WTC11 (cell line): ENCODE measurements around the gene CCL17. TPM values are rescaled to one million over a fixed set of nuclear protein-coding genes. Genes with fewer than 3 reads are reported as not detected.

Source experiments
- ATAC-seq: fragments of 200-7000 bp; cut with Tn5 transposase; 2 replicates; pipeline ENCODE4 v1.10.0; 2021; ENCODE audit warnings: mild to moderate bottlenecking, moderate library complexity
- CTCF ChIA-PET: fragments of 300-600 bp; sonication (Branson Sonifier 250); formaldehyde crosslinking; loops from one replicate; lab custom pipeline; 2021; ENCODE audit warnings: antibody characterized with exemption; lab: Charles Lee
- POLR2A ChIA-PET: fragments of 350-600 bp; sonication (Branson Sonifier 250); formaldehyde crosslinking; loops from one replicate; lab custom pipeline; 2021; ENCODE audit warnings: antibody characterized with exemption; lab: Charles Lee
- DNase-seq: peaks from one replicate; pipeline ENCODE4 v3.0.0; 2021; ENCODE audit warnings: low spot score
- H3K27ac Mint-ChIP-seq: 2 replicates; pipeline ENCODE4 v1.8.0; 2021; ENCODE audit warnings: mixed read lengths
- H3K27me3 Mint-ChIP-seq: 2 replicates; pipeline ENCODE4 v1.8.0; 2021; ENCODE audit warnings: low read depth, mild to moderate bottlenecking, moderate library complexity, mixed read lengths
- H3K36me3 Mint-ChIP-seq: 2 replicates; pipeline ENCODE4 v1.8.0; 2021; ENCODE audit warnings: mixed read lengths
- H3K4me1 Mint-ChIP-seq: 2 replicates; pipeline ENCODE4 v1.8.0; 2022; ENCODE audit warnings: mixed read lengths
- H3K4me3 Mint-ChIP-seq: 2 replicates; pipeline ENCODE4 v1.8.0; 2021; ENCODE audit warnings: mild to moderate bottlenecking, moderate library complexity, mixed read lengths
- H3K9me3 Mint-ChIP-seq: 2 replicates; pipeline ENCODE4 v1.8.0; 2021; ENCODE audit warnings: mixed read lengths
- CREM ChIP-seq: sonication (generic); formaldehyde crosslinking; IDR thresholded peaks from 2 replicates; pipeline ENCODE4 v1.8.1; 2022; ENCODE audit warnings: mild to moderate bottlenecking, missing genetic modification reagents, moderate library complexity
- EMX1 ChIP-seq: fragments of 250-450 bp; sonication (Bioruptor Pico); IDR thresholded peaks from 2 replicates; pipeline ENCODE4 v1.8.0; 2021; ENCODE audit warnings: mild to moderate bottlenecking
- FOXJ3 ChIP-seq: sonication (generic); formaldehyde crosslinking; IDR thresholded peaks from 2 replicates; pipeline ENCODE4 v1.9.0; 2021; ENCODE audit warnings: missing genetic modification reagents, mild to moderate bottlenecking, borderline replicate concordance
- HMGA2 ChIP-seq: fragments of 250-450 bp; sonication (Bioruptor Pico); IDR thresholded peaks from 2 replicates; pipeline ENCODE4 v1.4.0; 2021; ENCODE audit warnings: mild to moderate bottlenecking, moderate library complexity
- NR2C2 ChIP-seq: sonication (generic); formaldehyde crosslinking; IDR thresholded peaks from 2 replicates; pipeline ENCODE4 v1.8.0; 2022; ENCODE audit warnings: mild to moderate bottlenecking, missing genetic modification reagents
- ZBTB21 ChIP-seq: sonication (generic); formaldehyde crosslinking; IDR thresholded peaks from 2 replicates; pipeline ENCODE4 v1.8.1; 2023; ENCODE audit warnings: mild to moderate bottlenecking, missing genetic modification reagents, borderline replicate concordance
- ZNF121 ChIP-seq: sonication (generic); formaldehyde crosslinking; IDR thresholded peaks from 2 replicates; pipeline ENCODE4 v1.8.0; 2023; ENCODE audit warnings: missing genetic modification reagents
- ZNF138 ChIP-seq: sonication (generic); formaldehyde crosslinking; conservative IDR thresholded peaks from 2 replicates; pipeline ENCODE4 v1.8.1; 2022; ENCODE audit warnings: mild to moderate bottlenecking, moderate library complexity, missing genetic modification reagents
- ZNF423 ChIP-seq: fragments of 250-450 bp; sonication (Bioruptor Pico); IDR thresholded peaks from 2 replicates; pipeline ENCODE4 v2.1.2; 2022; ENCODE audit warnings: mild to moderate bottlenecking, moderate library complexity
- total RNA-seq: library from RNA; stranded (reverse); gene quantifications from 3 replicates; pipeline ENCODE4 v1.2.3, GENCODE V29; 2021
- TF ChIP-seq, protein P1 (sequence below): sonication (generic); formaldehyde crosslinking; IDR thresholded peaks from 2 replicates; pipeline ENCODE4 v1.8.0; 2022; ENCODE audit warnings: mild to moderate bottlenecking, missing genetic modification reagents
- TF ChIP-seq, protein P2 (sequence below): sonication (generic); formaldehyde crosslinking; IDR thresholded peaks from 2 replicates; pipeline ENCODE4 v1.8.1; 2022; ENCODE audit warnings: mild to moderate bottlenecking, moderate library complexity, missing genetic modification reagents
- TF ChIP-seq, protein P3 (sequence below): sonication (generic); formaldehyde crosslinking; IDR thresholded peaks from 2 replicates; pipeline ENCODE4 v1.8.1; 2022; ENCODE audit warnings: mild to moderate bottlenecking, missing genetic modification reagents, moderate library complexity, borderline replicate concordance
- TF ChIP-seq, protein P4 (sequence below): sonication (generic); formaldehyde crosslinking; IDR thresholded peaks from 2 replicates; pipeline ENCODE4 v1.8.0; 2022; ENCODE audit warnings: mild to moderate bottlenecking, missing genetic modification reagents
- TF ChIP-seq, protein P5 (sequence below): sonication (generic); formaldehyde crosslinking; IDR thresholded peaks from 2 replicates; pipeline ENCODE4 v1.8.1; 2023; ENCODE audit warnings: mild to moderate bottlenecking, moderate library complexity, missing genetic modification reagents
- TF ChIP-seq, protein P6 (sequence below): sonication (generic); formaldehyde crosslinking; IDR thresholded peaks from 2 replicates; pipeline ENCODE4 v1.8.1; 2023; ENCODE audit warnings: mild to moderate bottlenecking, missing genetic modification reagents, moderate library complexity
- TF ChIP-seq, protein P7 (sequence below): sonication (generic); formaldehyde crosslinking; IDR thresholded peaks from 2 replicates; pipeline ENCODE4 v1.8.0; 2023; ENCODE audit warnings: missing genetic modification reagents
- TF ChIP-seq, protein P8 (sequence below): sonication (generic); formaldehyde crosslinking; IDR thresholded peaks from 2 replicates; pipeline ENCODE4 v1.8.1; 2022; ENCODE audit warnings: missing genetic modification reagents, borderline replicate concordance

Gene CCL17
- total RNA-seq, 1 experiment from 2014 or later: not detected

DNA sequence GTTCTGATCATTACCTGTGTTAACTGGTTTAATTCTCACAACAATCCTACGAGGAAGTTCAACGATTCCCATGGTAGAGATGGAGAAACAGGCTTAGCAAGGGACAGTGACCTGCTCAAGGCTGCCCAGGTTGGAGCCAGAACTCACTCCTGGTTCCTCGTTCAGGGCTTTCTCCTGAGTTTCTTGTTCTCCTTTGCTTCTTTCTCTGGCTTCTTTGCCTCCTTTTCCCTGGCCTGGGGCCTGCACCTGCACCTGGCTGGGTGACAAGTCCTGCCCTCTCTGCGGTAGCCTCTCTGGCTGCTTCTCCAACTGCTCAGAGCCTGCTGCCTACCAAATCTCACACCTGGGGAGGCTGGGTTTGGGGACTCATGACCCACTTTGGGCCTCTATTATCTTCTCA lies 43.2 kb upstream of the CCL17 start (continued):
- TF ChIP-seq, protein P1, sequence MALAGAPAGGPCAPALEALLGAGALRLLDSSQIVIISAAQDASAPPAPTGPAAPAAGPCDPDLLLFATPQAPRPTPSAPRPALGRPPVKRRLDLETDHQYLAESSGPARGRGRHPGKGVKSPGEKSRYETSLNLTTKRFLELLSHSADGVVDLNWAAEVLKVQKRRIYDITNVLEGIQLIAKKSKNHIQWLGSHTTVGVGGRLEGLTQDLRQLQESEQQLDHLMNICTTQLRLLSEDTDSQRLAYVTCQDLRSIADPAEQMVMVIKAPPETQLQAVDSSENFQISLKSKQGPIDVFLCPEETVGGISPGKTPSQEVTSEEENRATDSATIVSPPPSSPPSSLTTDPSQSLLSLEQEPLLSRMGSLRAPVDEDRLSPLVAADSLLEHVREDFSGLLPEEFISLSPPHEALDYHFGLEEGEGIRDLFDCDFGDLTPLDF (CRISPR knock-in tag): no peak
- no peak for TF ChIP-seq ZNF121 (CRISPR knock-in tag)
- TF ChIP-seq, protein P2, sequence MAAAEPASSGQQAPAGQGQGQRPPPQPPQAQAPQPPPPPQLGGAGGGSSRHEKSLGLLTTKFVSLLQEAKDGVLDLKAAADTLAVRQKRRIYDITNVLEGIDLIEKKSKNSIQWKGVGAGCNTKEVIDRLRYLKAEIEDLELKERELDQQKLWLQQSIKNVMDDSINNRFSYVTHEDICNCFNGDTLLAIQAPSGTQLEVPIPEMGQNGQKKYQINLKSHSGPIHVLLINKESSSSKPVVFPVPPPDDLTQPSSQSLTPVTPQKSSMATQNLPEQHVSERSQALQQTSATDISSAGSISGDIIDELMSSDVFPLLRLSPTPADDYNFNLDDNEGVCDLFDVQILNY (CRISPR knock-in tag): no peak

DNA sequence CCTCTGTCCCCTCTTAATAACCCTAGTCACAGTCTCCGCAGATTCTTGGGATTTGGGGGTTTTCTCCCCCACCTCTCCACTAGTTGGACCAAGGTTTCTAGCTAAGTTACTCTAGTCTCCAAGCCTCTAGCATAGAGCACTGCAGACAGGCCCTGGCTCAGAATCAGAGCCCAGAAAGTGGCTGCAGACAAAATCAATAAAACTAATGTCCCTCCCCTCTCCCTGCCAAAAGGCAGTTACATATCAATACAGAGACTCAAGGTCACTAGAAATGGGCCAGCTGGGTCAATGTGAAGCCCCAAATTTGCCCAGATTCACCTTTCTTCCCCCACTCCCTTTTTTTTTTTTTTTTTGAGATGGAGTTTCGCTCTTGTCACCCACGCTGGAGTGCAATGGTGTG lies 40.4 kb upstream of the CCL17 start:
- Mint-ChIP-seq H3K9me3 (no peaks in the 10 kb centered on the region), H3K4me1 (no peaks in the 10 kb centered on the region)

DNA sequence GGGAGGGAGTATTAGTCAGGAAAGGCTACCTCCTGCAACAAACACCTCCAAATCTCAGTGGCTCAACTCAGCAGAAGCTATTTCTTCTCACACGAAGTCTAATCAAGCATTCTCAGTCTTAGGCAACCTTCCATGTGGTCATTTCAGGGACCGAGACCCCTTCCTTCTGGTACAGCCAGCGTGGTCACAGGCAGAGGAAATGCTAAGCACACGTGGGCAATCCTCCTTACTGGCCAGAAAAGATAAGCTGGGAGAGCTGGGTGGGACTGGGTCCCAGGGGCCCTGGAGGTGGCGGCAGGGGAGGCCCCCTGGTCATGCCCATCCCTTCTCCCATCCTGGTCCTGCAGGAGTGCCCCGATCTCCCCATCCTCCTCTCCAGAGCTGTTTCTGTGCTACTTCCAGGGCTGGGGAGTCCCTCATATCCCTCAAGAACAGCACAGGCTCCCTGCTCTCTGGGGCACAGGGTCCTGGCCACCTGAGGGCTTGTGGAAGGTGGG lies 38.0 kb upstream of the CCL17 start:
- H3K27me3 Mint-ChIP-seq: peaks cover 2% of the 10 kb centered on the region; the same call in 1 of the 2 replicates
- no peaks in the 10 kb centered on the region for H3K4me1 Mint-ChIP-seq
- DNase-seq (no peak), ATAC-seq (no peak)
- CTCF ChIA-PET: no interaction called here
- no peaks in the 10 kb centered on the region for H3K36me3 Mint-ChIP-seq
- TF ChIP-seq, protein P3, sequence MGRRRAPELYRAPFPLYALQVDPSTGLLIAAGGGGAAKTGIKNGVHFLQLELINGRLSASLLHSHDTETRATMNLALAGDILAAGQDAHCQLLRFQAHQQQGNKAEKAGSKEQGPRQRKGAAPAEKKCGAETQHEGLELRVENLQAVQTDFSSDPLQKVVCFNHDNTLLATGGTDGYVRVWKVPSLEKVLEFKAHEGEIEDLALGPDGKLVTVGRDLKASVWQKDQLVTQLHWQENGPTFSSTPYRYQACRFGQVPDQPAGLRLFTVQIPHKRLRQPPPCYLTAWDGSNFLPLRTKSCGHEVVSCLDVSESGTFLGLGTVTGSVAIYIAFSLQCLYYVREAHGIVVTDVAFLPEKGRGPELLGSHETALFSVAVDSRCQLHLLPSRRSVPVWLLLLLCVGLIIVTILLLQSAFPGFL (CRISPR knock-in tag): no peak
- no peak for TF ChIP-seq ZNF138 (CRISPR knock-in tag)
- TF ChIP-seq EMX1 (CRISPR knock-in tag): no peak
- no peak for TF ChIP-seq NR2C2
- no peak for TF ChIP-seq ZBTB21 (CRISPR knock-in tag)
- POLR2A ChIA-PET: no interaction called here
- no peaks in the 10 kb centered on the region for H3K9me3 Mint-ChIP-seq
- H3K4me3 Mint-ChIP-seq: no peak overlapping the region
- no peak overlapping the region for H3K27ac Mint-ChIP-seq

More for the DNA sequence above, 40.4 kb upstream of the CCL17 start:
- Mint-ChIP-seq H3K27me3 (no peaks in the 10 kb centered on the region), H3K4me3 (no peak overlapping the region), H3K36me3 (no peaks in the 10 kb centered on the region), H3K27ac (no peak overlapping the region)
- ATAC-seq (no peak), DNase-seq (no peak)
- ChIA-PET POLR2A (no interaction called here), CTCF (interaction anchor here (1.5 kb wide), 1 partner anchor 53 kb away, joined by 6 read pairs; no protein-coding TSS in a partner anchor)
- TF ChIP-seq, protein P4, sequence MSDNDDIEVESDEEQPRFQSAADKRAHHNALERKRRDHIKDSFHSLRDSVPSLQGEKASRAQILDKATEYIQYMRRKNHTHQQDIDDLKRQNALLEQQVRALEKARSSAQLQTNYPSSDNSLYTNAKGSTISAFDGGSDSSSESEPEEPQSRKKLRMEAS (CRISPR knock-in tag): no peak
- TF ChIP-seq FOXJ3 (CRISPR knock-in tag) (no peak), ZNF423 (no peak), CREM (CRISPR knock-in tag) (no peak), HMGA2 (CRISPR knock-in tag) (no peak), ZNF138 (CRISPR knock-in tag) (no peak)
- TF ChIP-seq, protein P5, sequence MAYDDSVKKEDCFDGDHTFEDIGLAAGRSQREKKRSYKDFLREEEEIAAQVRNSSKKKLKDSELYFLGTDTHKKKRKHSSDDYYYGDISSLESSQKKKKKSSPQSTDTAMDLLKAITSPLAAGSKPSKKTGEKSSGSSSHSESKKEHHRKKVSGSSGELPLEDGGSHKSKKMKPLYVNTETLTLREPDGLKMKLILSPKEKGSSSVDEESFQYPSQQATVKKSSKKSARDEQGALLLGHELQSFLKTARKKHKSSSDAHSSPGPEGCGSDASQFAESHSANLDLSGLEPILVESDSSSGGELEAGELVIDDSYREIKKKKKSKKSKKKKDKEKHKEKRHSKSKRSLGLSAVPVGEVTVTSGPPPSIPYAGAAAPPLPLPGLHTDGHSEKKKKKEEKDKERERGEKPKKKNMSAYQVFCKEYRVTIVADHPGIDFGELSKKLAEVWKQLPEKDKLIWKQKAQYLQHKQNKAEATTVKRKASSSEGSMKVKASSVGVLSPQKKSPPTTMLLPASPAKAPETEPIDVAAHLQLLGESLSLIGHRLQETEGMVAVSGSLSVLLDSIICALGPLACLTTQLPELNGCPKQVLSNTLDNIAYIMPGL (CRISPR knock-in tag): no peak
- TF ChIP-seq, all 79 proteins: peak for 0

DNA sequence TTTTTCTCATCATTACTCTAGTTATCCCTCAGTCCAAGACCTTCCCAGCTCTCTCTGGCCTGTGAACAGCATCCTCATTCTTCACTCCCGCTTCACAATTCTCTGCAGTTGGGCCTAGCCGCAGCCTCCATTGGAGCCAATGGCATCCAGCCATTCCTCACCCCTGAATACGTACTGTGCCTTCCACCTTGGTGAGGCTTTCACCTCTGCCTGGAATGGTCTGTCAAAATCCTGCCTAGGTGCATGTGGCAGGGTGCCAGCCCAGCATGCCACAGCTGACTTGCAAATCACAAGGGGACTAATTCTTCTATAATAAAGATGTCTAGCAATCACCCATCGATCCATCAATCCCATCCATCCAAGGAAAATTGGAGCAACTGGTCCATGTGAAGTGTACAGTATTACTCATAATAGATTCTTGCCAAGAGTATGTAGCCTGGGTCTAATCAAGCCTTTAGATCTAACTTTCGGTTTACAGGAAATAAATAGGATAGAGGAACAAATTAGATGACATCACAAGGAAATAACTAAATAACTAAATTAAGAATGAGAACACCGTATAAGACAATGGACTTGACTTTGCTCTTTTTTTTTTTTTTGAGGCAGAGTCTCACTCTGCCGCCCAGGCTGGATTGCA lies 37.3 kb upstream of the CCL17 start:
- 0 out of 2 replicates have a peak overlapping the region, but pooled peaks have one; percentile 4 for H3K27ac Mint-ChIP-seq
- no peaks in the 10 kb centered on the region for H3K36me3 Mint-ChIP-seq
- ATAC-seq (no peak), DNase-seq (no peak)
- H3K4me1 Mint-ChIP-seq: no peaks in the 10 kb centered on the region
- ChIA-PET POLR2A (no interaction called here), CTCF (no interaction called here)
- H3K4me3 Mint-ChIP-seq: no peak overlapping the region
- peaks cover 2% of the 10 kb centered on the region; the same call in 1 of the 2 replicates for H3K27me3 Mint-ChIP-seq
- no peaks in the 10 kb centered on the region for H3K9me3 Mint-ChIP-seq
- TF ChIP-seq, protein P6, sequence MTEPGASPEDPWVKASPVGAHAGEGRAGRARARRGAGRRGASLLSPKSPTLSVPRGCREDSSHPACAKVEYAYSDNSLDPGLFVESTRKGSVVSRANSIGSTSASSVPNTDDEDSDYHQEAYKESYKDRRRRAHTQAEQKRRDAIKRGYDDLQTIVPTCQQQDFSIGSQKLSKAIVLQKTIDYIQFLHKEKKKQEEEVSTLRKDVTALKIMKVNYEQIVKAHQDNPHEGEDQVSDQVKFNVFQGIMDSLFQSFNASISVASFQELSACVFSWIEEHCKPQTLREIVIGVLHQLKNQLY (CRISPR knock-in tag): no peak
- TF ChIP-seq, protein P7, sequence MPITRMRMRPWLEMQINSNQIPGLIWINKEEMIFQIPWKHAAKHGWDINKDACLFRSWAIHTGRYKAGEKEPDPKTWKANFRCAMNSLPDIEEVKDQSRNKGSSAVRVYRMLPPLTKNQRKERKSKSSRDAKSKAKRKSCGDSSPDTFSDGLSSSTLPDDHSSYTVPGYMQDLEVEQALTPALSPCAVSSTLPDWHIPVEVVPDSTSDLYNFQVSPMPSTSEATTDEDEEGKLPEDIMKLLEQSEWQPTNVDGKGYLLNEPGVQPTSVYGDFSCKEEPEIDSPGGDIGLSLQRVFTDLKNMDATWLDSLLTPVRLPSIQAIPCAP (CRISPR knock-in tag): no peak
- TF ChIP-seq, protein P8, sequence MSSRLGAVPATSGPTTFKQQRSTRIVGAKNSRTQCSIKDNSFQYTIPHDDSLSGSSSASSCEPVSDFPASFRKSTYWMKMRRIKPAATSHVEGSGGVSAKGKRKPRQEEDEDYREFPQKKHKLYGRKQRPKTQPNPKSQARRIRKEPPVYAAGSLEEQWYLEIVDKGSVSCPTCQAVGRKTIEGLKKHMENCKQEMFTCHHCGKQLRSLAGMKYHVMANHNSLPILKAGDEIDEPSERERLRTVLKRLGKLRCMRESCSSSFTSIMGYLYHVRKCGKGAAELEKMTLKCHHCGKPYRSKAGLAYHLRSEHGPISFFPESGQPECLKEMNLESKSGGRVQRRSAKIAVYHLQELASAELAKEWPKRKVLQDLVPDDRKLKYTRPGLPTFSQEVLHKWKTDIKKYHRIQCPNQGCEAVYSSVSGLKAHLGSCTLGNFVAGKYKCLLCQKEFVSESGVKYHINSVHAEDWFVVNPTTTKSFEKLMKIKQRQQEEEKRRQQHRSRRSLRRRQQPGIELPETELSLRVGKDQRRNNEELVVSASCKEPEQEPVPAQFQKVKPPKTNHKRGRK (CRISPR knock-in tag): no peak
- TF ChIP-seq, protein P5 (CRISPR knock-in tag): no peak
- no peak for TF ChIP-seq CREM (CRISPR knock-in tag)
